HG02588 (cell line): ENCODE results near the gene CDK6.

Experiments used
- ATAC-seq: cut with Tn5 transposase; IDR thresholded peaks from one replicate; pipeline ENCODE4 v1.9.1; 2021; ENCODE audit warnings: mild to moderate bottlenecking, moderate library complexity; ENCODE audit not compliant: unreplicated experiment

Gene CDK6

DNA sequence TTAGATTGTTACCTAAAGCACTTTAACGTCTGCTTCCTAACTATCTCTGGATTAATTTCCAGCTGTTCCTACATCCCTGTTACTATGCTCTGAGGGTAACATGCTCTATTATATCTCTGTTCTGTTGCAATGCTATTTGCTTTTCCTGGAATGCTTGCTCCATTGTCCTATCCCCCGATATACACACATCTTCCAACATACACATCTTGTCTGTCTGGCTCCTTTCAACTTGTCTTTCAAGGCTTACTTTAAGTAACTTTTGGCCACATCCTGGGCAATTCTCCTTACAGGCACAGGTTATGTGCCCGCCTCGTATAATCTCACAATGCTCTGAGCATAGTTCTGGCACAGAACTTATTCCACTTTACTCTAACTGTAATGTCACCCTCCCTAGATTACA, 96.2 kb downstream of the CDK6 start:
- ATAC-seq, result no peak

DNA sequence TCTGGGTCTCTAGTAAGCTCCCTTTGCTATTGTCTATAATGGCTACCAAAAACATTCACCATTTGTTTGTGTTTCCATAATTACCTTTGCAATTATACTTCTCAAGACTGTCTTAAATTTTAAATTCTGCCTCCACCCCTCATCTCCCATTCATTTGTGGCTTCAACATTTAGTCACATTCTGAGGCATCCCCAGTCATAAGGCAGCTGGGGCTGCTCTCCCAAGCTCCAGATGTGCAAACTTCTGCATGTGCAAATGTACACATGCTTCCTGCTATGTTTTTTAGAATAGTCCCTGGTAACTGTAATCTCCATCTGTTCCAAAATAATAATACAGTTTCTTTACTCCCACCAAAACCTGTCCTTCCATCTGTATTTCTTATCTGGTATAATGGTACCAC, 97.3 kb downstream of the CDK6 start:
- no peak for ATAC-seq

DNA sequence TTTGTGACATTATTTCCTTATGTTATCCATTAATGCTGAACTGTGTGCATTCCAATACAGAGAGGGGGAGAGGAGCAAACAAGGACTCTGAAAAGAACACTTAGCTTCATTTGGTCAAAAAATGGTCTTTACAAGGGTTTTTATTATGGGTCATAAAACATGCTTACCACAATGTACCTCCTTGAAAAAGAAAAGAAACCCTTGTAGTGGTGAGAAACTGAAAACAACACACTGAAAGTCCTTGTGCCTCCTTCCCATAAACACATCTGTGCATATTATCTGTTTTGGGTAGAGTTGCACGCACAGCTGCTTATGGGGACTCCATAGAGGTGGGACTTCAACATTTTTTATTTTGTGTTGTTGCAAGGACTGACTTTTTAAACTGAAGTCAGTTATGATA, 98.7 kb downstream of the CDK6 start:
- peak; percentile 90 for ATAC-seq

DNA sequence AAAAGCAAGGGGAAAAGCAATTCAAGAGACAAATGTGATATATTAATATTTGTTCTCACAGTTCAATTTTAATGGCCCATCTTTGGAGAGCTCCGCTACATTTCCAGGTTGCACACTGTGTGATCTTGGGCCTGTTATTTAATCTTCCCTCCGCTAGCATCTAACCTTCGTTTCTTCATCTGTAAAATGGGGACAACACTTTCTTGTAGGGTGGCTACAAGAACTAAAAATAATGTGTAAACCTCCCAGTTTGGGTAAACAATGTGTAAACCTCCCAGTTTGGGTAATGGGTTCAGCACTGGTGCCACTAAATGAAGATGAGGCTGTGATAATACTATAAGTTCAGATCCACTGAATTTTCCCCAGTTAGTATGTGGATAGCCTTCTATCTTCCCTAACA, 99.5 kb downstream of the CDK6 start:
- no peak for ATAC-seq

DNA sequence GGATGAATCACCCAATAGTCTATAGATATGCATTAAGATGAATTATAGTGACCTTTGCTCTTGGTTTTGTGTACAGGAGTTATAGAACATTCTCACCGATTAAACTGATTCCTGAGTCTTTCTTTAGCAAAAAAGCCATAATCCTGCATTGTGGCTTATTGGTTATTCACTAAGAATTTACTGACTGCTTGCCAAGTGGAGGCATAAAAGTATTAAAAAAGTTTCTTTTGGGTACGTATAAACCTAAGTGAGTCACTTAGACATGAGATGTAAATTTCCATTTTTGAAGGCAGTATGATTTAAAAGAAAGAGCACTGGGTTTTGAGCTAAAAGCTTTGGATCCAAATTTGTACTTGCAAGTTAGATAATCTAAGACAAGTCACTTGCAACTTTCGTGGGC, 100.7 kb downstream of the CDK6 start:
- ATAC-seq, result no peak

DNA sequence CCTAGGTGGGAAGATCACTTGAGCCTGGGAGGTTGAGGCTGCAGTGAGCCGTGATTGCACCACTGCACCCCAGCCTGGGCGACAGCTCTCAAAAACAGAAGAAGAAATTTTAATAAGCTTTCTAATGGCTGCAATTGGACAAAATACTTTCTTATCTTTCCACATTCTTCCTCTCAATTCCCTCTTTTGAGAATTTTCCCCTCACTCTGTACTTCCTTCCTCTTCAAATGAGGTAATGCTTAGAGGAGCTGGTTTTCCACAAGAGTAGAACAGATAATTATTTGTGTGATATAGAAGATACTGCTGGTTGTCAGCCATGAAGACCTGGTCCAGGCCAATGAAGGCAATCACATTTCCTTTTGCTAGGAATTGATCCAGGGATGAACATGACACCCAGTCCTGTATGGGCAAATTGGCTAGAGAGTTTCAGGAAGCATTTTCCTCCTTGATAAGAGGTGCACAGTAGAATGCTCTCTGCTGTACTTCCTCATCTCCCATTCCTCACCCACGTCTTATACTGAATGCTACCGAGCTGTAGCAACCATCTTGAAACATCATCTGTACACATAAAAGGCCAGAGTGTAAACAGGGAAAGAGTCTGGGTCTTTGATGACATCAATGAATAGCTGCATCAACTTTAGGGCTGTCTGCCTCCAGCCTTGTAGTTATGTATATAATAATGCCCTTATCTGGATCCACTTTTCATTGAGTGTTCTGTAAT, 103.9 kb downstream of the CDK6 start:
- ATAC-seq, result no peak

DNA sequence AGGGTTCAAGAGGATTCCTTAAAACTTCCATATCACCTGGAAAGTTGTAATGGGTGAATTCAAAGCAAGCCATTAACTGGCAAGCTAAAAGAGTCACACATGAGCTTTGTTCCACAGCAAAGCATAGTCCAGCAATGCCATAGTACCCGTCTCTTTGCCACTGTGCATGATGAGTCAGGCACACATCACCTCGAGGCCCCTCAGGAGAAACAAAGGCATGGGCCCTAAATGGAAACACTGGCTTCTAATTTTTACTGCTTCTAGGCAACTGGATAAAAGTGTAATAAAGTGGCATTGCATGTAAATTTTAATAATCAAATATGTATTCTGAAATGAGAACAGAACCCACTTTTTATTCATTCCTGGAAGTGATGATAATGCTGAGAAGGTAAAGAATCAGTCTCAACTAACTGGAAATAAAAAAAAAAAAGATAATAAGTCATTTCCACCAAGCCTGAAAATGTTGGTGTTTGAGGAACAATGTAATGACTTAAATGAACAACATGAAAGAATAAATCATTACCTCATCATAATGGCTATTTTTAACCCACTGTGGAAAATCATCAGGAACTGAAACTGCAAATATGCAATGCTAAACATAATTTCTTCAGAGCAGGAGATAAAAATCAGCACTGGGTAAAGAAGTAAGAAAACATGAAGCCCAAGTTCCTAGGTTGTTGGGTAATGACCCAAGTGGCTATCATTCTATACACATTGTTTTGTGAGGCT, 104.9 kb downstream of the CDK6 start:
- no peak for ATAC-seq

DNA sequence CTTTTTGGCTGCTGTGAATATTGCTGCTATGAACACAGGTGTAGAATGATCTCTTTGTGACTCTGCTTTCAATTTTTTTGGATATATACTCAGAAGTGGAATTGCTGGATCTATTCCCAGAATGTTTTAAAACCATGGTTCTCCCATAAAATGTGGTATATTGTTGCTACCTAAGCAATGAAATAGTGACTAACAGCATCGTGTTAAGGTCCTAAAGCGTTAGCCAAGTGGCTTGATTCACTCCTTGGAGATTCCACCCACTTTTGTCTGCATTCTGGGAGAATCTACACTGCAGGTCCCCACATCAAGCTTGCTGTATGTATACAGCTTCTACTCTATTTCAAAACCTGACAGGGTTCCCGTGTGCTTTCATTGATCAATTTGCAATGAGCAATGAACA, 105.6 kb downstream of the CDK6 start:
- no peak for ATAC-seq

DNA sequence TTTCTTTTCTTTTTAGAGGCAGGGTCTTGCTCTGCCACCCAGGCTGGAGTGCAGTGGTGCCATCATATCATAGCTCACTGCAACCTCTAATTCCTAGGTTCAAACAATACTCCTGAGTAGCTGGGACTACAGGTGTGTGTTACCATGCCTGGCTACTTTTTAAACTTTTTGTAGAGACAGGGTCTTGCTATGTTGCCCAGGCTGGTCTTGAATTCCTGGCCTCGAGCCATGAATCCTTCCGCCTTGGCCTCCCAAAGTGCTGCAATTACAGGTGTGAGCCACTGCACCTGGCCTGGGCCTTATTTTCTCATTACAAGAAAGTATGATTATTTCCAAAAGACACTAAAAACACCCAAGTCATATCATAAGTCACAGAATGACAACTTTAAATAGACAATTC, 106.6 kb downstream of the CDK6 start:
- ATAC-seq, result no peak

DNA sequence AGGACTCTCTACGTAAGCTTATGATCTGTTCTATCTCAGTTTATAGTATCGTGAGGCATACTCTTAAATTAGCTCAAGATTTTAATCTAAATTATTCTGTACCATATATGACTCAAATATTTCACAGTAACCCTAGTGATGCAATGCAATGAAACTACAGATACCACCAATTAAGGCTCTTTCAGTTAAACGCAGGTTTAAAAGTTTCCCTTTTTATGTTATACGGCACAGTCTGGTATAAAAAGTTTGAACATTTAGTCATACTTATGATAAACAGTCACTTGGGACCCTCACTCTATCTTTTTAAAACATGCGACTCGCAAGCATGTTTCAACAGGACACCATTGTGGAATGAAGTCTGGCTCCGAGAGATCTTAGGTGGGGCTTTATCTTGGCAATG, 107.2 kb downstream of the CDK6 start:
- no peak for ATAC-seq

DNA sequence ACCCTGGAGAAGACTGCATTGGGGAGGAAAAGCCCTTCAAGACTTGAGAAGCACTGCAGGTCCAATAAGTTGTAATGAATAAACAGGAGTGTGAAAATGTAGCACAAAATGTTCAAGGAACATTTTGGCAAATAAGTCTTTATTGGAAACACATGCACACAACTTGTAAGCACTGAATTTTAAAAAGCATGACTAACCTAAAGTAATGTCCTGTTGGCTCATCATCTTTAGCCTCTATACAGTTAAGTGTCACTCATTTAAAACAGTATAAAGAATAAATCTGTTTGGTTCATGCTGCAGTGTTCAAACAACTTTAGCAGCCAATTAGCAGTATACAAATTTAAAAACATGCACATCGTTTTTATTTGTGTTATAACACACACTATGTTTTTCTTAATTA, 108.6 kb downstream of the CDK6 start:
- no peak for ATAC-seq

DNA sequence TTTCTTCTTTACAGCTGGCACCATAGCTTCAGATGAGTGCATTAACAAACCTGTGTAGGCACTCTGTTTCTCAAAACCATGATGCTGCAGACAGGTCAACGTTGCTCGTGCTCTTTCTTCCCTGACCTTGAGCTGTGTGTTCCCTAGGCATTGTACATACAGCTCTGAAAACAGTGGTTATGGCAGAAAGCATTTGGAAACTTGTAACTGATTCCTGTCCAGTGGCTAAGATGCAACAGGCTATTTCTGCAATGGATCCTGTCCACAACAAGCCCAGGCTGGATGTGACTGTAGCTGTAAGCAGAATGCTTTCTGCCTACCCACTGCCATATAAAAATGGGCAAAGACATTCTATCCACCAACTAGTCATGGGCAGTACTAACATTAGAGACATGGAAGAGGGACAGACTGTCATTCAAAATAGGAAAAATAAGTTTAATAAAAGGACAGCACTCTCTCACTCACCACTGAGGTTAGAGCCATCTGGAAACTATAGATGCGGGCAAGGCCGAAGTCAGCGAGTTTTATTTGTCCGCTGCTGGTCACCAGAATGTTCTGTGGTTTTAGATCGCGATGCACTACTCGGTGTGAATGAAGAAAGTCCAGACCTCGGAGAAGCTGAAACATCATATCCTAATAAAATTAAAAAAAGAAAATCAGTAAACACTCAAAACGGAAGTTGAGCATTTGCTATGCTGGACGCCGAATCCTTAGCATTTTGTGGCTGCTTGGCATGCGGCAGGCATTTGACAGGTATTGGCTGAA, 111.0 kb downstream of the CDK6 start:
- ATAC-seq, result no peak

DNA sequence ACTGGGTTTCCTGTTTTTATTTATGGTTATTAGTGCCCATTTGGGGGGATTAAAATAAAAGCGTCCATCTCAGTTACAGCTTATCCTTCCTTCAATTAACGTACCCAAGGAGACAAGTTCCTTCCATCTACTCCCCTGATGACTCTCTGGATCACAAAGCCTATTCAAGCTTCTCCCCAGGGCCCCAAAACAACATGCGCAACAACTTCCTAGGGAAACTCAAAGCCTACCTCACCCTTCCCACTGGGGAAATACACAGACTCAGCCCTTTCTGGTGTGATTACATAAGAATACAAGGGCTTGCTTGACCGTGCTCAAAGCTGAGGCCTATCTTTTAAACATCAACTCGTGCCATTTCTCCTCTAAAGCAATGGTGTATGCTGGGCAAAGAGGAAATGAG, 112.4 kb downstream of the CDK6 start:
- no peak for ATAC-seq

DNA sequence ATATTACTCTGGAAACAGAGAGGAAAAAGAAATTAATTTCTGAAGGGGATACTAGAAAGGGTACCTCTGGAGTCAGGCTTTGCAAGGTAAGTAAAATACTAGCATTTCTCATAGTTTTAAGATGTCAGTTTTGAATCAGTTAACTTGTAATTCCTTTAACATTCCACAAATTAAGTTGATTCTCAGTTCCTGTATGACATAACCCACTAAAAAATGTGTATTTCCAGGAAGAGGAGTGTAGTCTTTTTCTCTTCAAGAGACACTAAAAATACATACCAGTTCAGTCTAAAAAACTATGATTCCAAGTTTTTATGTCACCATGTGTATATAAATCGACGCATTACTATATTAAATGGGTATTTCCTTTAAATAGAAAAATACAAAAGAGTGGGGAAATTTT, 113.2 kb downstream of the CDK6 start:
- ATAC-seq, result no peak

DNA sequence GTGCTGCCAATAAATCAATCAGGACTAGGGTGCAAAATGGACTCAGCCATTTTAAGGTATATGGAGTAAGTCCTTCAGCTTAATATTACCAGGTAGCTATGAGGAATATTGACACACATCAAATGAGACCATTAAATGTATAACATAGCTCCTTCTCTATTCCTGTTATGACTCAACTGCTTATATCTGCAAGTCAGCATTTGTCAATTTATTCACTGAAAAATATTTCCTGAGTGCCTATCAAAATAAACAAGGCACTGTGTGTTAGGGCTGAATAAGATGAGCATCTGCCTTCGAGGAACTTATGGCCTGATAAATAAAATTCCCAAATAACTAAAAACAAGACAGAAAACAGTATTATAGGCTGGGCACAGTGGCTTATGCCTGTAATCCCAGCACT, 113.8 kb downstream of the CDK6 start:
- no peak for ATAC-seq

DNA sequence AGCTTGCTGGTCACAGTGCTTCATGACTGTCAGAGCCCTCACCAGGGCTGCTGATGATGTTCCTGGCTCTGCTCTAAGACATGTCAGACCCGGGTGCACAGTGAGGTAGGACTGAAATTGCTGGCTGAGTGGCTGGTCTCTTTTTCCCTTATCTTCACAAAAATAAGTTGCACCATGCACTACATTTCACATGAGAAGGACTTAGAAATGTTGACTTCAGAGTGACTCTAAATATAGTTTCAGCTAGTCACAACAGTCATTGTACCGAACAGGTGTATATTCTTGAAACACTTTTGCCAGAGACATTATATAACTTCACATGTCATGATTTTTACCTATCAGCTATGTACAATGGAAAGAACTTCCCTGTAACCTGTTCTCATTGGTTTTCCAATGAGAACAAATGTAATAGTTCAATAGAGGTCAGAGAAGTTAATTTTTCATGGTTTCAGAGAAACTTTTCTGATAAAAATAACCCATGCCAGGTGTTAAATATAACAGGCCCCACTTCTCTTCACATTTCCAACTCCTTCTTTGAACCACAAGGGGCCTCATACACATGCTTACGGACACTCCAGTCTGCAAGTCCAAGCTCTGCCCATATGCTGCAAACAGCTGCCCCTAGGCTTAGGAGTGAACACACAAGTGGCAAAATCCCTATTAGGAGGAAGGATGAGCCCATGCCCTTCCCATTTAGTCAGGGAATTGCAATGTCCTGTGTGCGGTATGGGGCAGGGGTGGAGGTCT, 115.6 kb downstream of the CDK6 start:
- peak; percentile 54 for ATAC-seq

DNA sequence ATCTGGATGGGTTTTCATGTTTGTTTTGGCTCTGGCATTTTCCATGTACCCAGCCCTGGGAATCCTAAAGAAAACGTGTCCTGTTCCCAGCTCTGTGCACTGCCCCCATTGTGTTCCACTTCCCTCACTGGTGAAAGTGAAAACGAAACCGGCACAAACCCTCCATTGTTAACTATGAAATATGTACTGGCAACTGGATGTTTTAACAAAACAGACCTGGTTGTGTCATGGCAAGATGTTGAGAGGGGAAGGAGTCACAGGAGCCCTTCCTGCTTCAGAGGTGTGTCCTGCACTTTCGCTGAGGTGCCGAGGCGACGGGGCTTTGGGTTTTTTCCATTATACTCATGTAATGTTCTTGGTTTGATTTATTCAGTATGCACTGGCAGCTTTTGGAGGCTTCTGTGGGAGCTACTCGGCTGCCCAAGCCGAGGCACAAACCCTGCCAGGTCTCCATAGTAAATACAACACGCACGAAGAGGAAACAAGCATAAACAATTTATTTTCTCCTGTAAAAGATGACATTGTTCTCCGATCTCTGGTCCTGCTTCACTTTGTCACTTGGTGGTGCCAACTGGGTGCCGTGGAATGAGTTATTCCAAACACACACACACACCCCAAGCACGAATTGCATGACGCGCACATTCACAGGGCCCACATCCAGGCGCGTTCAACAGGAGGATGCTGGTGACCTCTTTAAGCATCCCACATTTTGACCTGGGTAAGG, 118.2 kb downstream of the CDK6 start:
- peak; percentile 40 for ATAC-seq

DNA sequence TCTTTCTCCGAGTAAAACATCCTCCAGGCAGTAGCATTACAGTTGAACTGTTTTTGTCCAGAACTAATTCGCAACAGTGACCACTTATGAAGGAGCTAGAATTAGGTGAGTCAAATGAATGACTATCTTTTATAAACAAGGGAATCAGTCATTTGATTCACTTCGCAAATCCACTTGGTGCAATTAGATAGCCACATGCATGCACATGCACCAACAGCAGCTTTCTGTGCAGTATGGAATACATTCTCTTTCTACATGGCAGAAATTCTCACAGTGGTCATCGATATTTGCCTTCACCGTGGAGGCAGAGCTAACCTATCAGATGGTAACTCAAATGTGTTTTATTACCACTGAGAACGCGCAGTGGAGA, 118.8 kb downstream of the CDK6 start:
- no peak for ATAC-seq

DNA sequence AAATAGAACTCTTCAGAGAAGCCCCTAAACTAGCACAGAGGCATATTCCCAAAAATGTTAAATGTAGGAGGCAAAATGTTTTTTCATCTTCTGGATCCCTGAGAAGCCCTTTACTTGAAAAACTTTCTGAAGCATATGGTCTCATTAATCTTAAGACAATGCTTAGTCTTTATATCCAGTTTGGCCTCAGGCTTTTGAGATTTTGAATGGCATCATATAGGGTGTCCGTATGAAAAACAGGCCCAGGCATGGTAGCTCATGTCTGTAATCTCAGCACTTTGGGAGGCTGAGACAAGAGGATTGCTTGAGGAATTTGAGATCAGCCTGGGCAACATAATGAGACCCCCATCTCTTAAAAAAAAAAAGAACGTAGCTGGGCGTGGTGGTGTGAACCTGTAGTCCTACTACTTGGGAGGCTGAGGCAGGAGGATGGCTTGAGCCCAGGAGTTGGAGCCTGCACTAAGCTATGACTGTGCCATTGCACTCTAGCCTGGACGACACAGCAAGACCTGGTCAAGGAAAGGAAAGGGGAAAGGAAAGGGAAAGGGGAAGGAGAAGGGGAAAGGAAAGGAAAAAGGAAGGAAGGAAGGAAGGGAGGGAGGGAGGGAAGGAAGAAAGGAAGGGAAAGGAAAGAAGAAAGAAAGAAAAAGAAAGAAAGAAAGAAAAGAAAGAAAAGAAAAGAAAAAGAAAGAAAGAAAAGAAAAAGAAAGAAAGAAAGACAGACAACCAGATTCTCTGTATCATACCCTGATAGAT, 119.4 kb downstream of the CDK6 start:
- ATAC-seq, result no peak

DNA sequence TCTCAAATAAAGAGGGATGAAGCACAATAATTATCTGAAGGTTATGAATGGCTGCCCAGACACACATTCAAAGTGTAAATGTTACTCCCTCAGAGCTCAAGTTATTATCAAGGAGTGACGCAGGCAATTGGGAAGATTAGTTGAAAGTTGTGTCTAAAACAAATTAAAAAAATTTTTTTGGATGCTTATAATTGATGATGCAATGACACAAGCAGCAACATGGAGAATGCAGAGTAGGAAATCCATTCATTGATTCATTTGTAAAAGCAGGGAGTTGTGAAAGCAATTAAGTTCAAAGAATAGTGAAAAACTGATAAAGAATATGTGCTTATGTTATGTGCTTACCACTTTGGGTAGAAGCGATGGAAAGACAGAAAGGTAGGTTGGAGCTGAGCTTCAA, 120.4 kb downstream of the CDK6 start:
- no peak for ATAC-seq
